Measurements from ENCODE around the gene NPAS3. TPM values are rescaled to one million over a fixed set of nuclear protein-coding genes. Genes with fewer than 3 reads are reported as not detected.

The NPAS3 gene
- total and polyA plus RNA-seq, 7 donors: 0.04 to 1.5 (median 0.39) TPM

DNA sequence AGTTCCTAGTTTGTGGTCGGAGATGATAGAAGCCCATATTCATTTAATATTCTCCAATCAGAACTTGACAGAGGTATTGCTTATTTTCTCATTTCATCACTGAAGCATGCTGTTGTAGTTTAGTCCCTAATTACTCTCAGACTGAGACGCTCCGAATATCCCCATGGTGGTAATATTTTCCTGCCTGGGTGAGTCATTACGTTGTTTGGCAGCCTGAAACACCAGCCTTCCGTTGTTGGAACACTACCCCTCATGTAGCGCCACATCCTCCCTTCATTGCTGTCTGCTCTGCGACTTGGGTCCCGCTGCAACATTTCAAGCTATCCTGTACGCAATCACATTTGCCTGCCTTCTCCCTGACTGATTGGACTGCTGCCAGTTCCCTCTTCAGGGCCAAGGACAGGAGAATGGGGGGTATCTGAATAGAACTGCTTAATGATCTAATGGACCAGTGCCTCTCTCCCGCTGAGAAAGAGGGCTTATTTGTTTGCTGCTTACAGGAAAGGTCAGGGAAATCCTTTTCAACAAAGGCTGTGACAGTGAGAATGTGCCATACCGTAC lies 369.1 kb downstream of the NPAS3 start:
- intact Hi-C loops (cut with DNase I): no loop called here
- Histone ChIP-seq H3K9me3 (no peaks in the 10 kb centered on the region), H3K27me3 (ENCODE audit: insufficient read depth in 3 of 3, low read length in 2 of 3) (no peaks in the 10 kb centered on the region), H3K4me1 (no peaks in the 10 kb centered on the region), H3K4me3 (no peak overlapping the region), H3K27ac (no peak overlapping the region), H3K36me3 (ENCODE audit: insufficient read depth in 1 of 2, low read depth in 1 of 2) (no peaks in the 10 kb centered on the region)
- peak; percentile 41 to 64 for DNase-seq
- ATAC-seq: peak in 3 of 4 donors; percentile 47 to 77 (median 64)
- TF ChIP-seq, protein P1, sequence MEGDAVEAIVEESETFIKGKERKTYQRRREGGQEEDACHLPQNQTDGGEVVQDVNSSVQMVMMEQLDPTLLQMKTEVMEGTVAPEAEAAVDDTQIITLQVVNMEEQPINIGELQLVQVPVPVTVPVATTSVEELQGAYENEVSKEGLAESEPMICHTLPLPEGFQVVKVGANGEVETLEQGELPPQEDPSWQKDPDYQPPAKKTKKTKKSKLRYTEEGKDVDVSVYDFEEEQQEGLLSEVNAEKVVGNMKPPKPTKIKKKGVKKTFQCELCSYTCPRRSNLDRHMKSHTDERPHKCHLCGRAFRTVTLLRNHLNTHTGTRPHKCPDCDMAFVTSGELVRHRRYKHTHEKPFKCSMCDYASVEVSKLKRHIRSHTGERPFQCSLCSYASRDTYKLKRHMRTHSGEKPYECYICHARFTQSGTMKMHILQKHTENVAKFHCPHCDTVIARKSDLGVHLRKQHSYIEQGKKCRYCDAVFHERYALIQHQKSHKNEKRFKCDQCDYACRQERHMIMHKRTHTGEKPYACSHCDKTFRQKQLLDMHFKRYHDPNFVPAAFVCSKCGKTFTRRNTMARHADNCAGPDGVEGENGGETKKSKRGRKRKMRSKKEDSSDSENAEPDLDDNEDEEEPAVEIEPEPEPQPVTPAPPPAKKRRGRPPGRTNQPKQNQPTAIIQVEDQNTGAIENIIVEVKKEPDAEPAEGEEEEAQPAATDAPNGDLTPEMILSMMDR (IDR thresholded peaks at IDR 0.05): no peak
- WGBS, 3 donors: 51 to 67% (median 60%) methylated on average over 11 of the region's 11 CpGs

DNA sequence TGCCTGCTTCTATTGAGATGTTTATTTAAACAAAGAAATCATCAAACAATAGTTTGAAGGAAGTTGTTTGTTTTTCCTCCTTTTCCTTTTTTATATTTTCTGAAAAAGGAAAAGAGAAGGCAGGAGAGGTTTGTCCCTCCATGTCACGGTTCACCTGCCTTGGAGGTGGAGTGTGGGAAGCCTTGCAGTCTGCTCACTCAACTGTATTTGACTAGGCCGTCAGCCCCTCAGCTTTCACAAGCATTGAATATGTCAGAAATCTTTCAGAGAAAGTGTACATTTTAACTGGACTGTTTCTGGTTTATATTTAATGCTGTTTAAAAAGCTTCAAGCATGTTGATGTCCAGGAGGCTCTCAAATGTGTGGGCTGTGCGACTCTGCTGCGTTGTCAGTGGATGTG lies 370.4 kb downstream of the NPAS3 start:
- H3K27me3 ChIP-seq (ENCODE audit: insufficient read depth in 3 of 3, low read length in 2 of 3): no peaks in the 10 kb centered on the region
- no peak overlapping the region for H3K27ac ChIP-seq
- intact Hi-C loops (cut with DNase I): no loop called here
- H3K4me1 ChIP-seq: no peaks in the 10 kb centered on the region
- no peak for DNase-seq
- ATAC-seq: no peak
- no peaks in the 10 kb centered on the region for H3K36me3 ChIP-seq (ENCODE audit: insufficient read depth in 1 of 2, low read depth in 1 of 2)
- no peaks in the 10 kb centered on the region for H3K9me3 ChIP-seq
- TF ChIP-seq, protein P1 (IDR thresholded peaks at IDR 0.05): no peak
- 96 to 97% (median 97%) methylated on average over 4 of the region's 4 CpGs for WGBS, 3 donors
- H3K4me3 ChIP-seq: no peak overlapping the region

DNA sequence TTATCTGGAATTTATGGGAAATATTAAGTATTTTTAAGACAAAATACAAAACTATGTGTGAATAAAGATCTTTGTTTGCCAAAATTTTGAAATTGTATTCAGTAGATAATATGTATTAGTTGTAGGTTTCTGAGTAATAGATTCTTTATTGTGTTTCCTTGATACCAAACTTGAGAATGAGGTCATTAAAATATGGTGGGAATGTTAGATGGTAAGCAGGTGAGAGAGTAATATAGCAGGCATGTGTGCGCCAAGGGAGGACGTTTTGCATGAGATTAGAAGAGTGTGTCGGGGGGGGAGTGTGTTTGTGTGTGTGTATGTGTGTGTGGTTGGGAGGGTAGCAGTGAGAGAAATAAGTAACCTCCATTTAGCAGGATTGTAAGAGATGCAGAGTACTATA lies 376.5 kb downstream of the NPAS3 start:
- Histone ChIP-seq H3K27ac (no peak overlapping the region), H3K4me1 (no peaks in the 10 kb centered on the region), H3K9me3 (no peaks in the 10 kb centered on the region), H3K27me3 (ENCODE audit: insufficient read depth in 3 of 3, low read length in 2 of 3) (no peaks in the 10 kb centered on the region), H3K36me3 (ENCODE audit: insufficient read depth in 1 of 2, low read depth in 1 of 2) (no peaks in the 10 kb centered on the region), H3K4me3 (no peak overlapping the region)
- ATAC-seq (no peak), DNase-seq (no peak)
- 75 to 83% (median 81%) methylated on average over 3 of the region's 3 CpGs for WGBS, 3 donors
- intact Hi-C loops (cut with DNase I): no loop called here
- TF ChIP-seq, protein P1 (IDR thresholded peaks at IDR 0.05): no peak

DNA sequence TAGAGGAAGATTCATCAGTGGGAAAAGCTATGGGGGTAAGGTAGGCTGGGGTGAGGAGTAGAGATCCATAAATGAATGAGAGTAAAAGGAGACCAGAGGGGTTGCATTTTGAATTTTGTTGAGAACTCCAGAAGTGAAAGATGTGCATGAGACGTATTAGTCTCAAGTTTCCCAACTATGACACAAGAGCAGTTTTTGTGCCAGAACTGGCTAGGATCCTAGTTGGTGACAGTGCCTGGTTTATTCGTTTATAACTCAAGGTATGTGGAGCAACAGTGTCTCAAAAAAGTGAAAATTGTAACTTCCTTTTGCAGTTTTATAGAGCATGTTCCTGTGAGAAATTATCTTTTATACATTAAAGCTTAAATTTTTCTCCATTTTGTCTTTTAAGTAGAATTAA lies 377.0 kb downstream of the NPAS3 start:
- Histone ChIP-seq H3K9me3 (no peaks in the 10 kb centered on the region), H3K36me3 (ENCODE audit: insufficient read depth in 1 of 2, low read depth in 1 of 2) (no peaks in the 10 kb centered on the region), H3K4me1 (no peaks in the 10 kb centered on the region), H3K27me3 (ENCODE audit: insufficient read depth in 3 of 3, low read length in 2 of 3) (no peaks in the 10 kb centered on the region), H3K27ac (no peak overlapping the region), H3K4me3 (no peak overlapping the region)
- ATAC-seq: peak in 3 of 4 donors; percentile 47 to 92 (median 65)
- 18 to 28% (median 19%) methylated on average over 2 of the region's 2 CpGs for WGBS, 3 donors
- DNase-seq: no peak
- TF ChIP-seq, protein P1 (IDR thresholded peaks at IDR 0.05): no peak
- intact Hi-C loops (cut with DNase I): no loop called here

DNA sequence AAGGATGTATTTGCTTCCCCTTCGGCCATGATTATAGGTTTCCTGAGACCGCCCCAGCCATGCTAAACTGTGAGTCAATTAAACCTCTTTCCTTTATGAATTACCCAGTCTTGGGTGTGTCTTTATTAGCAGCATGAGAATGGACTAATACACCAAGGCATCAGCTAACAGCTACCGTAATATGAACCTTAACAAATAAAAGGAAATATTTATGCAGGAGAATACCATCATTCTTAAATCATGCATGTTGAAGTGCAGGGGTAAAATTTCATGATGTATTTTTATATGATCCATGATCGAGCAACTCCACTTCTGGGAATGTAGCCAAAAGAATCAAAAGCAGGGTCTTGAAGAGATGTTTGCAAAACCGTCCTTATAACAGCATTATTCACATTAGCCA lies 379.0 kb downstream of the NPAS3 start:
- H3K4me3 ChIP-seq: no peak overlapping the region
- DNase-seq: no peak
- H3K27ac ChIP-seq: no peak overlapping the region
- H3K27me3 ChIP-seq (ENCODE audit: insufficient read depth in 3 of 3, low read length in 2 of 3): no peaks in the 10 kb centered on the region
- H3K36me3 ChIP-seq (ENCODE audit: insufficient read depth in 1 of 2, low read depth in 1 of 2): no peaks in the 10 kb centered on the region
- H3K4me1 ChIP-seq: no peaks in the 10 kb centered on the region
- no peaks in the 10 kb centered on the region for H3K9me3 ChIP-seq
- intact Hi-C loops (cut with DNase I): no loop called here
- TF ChIP-seq, protein P1 (IDR thresholded peaks at IDR 0.05): no peak
- 78 to 90% (median 85%) methylated on average over 5 of the region's 5 CpGs for WGBS, 3 donors
- no peak for ATAC-seq

All from psoas muscle (tissue), 8 donors.